Peyer's patch (tissue), 4 donors: ENCODE data around the gene MRPS5.

Source experiments
- POLR2A ChIP-seq, 2 donors: fragments of 450-650 bp; IDR thresholded peaks; one replicate each; pipeline ENCODE4 v1.5.1; 2017; ENCODE audit warnings: antibody characterized with exemption in 2 of 2, mild to moderate bottlenecking in 2 of 2, moderate library complexity in 2 of 2
- TF ChIP-seq, protein P1 (sequence below), 6 experiments: fragments of 450-650 bp in 4 of 6; fragments of 200-600 bp in 2 of 6; sonication (generic) in 1 of 6; IDR thresholded peaks; one replicate each; pipeline ENCODE4 v1.5.1; 2017 to 2019; ENCODE audit warnings: antibody characterized with exemption in 6 of 6, mild to moderate bottlenecking in 3 of 6, moderate library complexity in 1 of 6

GRCh38 chr2:95038635-95039298, 82.8 kb downstream of the MRPS5 start:
- TF ChIP-seq POLR2A (IDR thresholded peaks at IDR 0.05) = no peak
- TF ChIP-seq, protein P1, sequence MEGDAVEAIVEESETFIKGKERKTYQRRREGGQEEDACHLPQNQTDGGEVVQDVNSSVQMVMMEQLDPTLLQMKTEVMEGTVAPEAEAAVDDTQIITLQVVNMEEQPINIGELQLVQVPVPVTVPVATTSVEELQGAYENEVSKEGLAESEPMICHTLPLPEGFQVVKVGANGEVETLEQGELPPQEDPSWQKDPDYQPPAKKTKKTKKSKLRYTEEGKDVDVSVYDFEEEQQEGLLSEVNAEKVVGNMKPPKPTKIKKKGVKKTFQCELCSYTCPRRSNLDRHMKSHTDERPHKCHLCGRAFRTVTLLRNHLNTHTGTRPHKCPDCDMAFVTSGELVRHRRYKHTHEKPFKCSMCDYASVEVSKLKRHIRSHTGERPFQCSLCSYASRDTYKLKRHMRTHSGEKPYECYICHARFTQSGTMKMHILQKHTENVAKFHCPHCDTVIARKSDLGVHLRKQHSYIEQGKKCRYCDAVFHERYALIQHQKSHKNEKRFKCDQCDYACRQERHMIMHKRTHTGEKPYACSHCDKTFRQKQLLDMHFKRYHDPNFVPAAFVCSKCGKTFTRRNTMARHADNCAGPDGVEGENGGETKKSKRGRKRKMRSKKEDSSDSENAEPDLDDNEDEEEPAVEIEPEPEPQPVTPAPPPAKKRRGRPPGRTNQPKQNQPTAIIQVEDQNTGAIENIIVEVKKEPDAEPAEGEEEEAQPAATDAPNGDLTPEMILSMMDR (IDR thresholded peaks at IDR 0.05) = no peak
